HG03066 (cell line): ENCODE measurements around the gene C1orf167.

Experiments used
- ATAC-seq: cut with Tn5 transposase; IDR thresholded peaks from one replicate; pipeline ENCODE4 v1.9.1; 2021; ENCODE audit warnings: low read depth; ENCODE audit not compliant: unreplicated experiment

C1orf167 gene

GRCh38 chr1:11782127-11782708 lies 20.2 kb downstream of the C1orf167 start:
- ATAC-seq = no peak

- no peak for ATAC-seq
These were observed 21.6 kb downstream of the C1orf167 start for GRCh38 chr1:11783556-11783955.

GRCh38 chr1:11784256-11784992 lies 22.4 kb downstream of the C1orf167 start:
- no peak for ATAC-seq

- no peak for ATAC-seq
These were observed 23.2 kb downstream of the C1orf167 start for GRCh38 chr1:11784993-11785769.

GRCh38 chr1:11786168-11786567 lies 24.2 kb downstream of the C1orf167 start:
- no peak for ATAC-seq

GRCh38 chr1:11787251-11787803 lies 25.3 kb downstream of the C1orf167 start:
- no peak for ATAC-seq

GRCh38 chr1:11787804-11788436 lies 25.9 kb downstream of the C1orf167 start:
- no peak for ATAC-seq

GRCh38 chr1:11788549-11789053 lies 26.6 kb downstream of the C1orf167 start:
- ATAC-seq = no peak

- no peak for ATAC-seq
These were observed 27.4 kb downstream of the C1orf167 start for GRCh38 chr1:11789126-11790067.

- ATAC-seq = no peak
These were observed 28.3 kb downstream of the C1orf167 start for GRCh38 chr1:11790101-11790879.

- no peak for ATAC-seq
These were observed 29.1 kb downstream of the C1orf167 start for GRCh38 chr1:11790880-11791715.

- no peak for ATAC-seq
These were observed 30.1 kb downstream of the C1orf167 start for GRCh38 chr1:11792106-11792505.

GRCh38 chr1:11793819-11794218 lies 31.8 kb downstream of the C1orf167 start:
- ATAC-seq = no peak

GRCh38 chr1:11794446-11795237 lies 32.6 kb downstream of the C1orf167 start:
- ATAC-seq = no peak

GRCh38 chr1:11795238-11795890 lies 33.4 kb downstream of the C1orf167 start:
- no peak for ATAC-seq

- ATAC-seq = no peak
These were observed 34.2 kb downstream of the C1orf167 start for GRCh38 chr1:11796036-11796828.
